Measurements from ENCODE around the gene BRD7.

GRCh38 chr16:50269061-50269705 lies 99.6 kb downstream of the BRD7 start:
- TF ChIP-seq SUZ12 (IDR thresholded peaks at IDR 0.05; ENCODE audit: extremely low read depth, insufficient read depth, insufficient read length) (no peak), YY1 (IDR thresholded peaks at IDR 0.05; ENCODE audit: insufficient read depth, insufficient read length) (no peak), ZNF274 (IDR thresholded peaks at IDR 0.05; ENCODE audit: low read depth, low read length) (no peak)

All from NT2/D1 (cell line).